GM12878 (cell line): ENCODE results near the gene CCM2.

Experiments used
- CTCF ChIP-seq, 3 experiments: IDR thresholded peaks in 2 of 3; conservative IDR thresholded peaks in 1 of 3; 2 replicates each; pipeline ENCODE4 v1.5.1; 2011; ENCODE audit warnings: low read depth in 3 of 3, low read length in 3 of 3, mild to moderate bottlenecking in 3 of 3, control low read depth in 2 of 3, moderate library complexity in 2 of 3, inconsistent platforms in 1 of 3, mixed read lengths in 1 of 3; ENCODE audit not compliant: control insufficient read depth in 2 of 3, insufficient read depth in 1 of 3; ENCODE audit errors: extremely low read depth in 1 of 3
- DPF2 ChIP-seq: fragments of 450-650 bp; IDR thresholded peaks from 2 replicates; pipeline ENCODE4 v1.6.1; 2017; ENCODE audit warnings: mild to moderate bottlenecking
- EED ChIP-seq: sonication (generic); IDR thresholded peaks from 2 replicates; pipeline ENCODE4 v1.6.1; 2016; ENCODE audit warnings: antibody characterized with exemption, low read depth
- PML ChIP-seq: IDR thresholded peaks from 2 replicates; pipeline ENCODE4 v1.6.1; 2012; ENCODE audit warnings: low read length, inconsistent platforms
- POLR2A ChIP-seq: IDR thresholded peaks from 2 replicates; pipeline ENCODE4 v1.6.1; 2011; ENCODE audit warnings: low read depth, mild to moderate bottlenecking, low read length
- RFX5 ChIP-seq: IDR thresholded peaks from 2 replicates; pipeline ENCODE4 v1.6.1; 2011; ENCODE audit warnings: low read depth, low read length, improper control_type of control experiment
- SMC3 ChIP-seq: IDR thresholded peaks from 2 replicates; pipeline ENCODE4 v1.6.1; 2011; ENCODE audit warnings: low read length, improper control_type of control experiment, borderline replicate concordance
- SRF ChIP-seq, 2 experiments: IDR thresholded peaks; 2 replicates each; pipeline ENCODE4 v1.6.1; 2011; ENCODE audit warnings: low read depth in 2 of 2, low read length in 2 of 2, mild to moderate bottlenecking in 1 of 2, moderate library complexity in 1 of 2
- SUZ12 ChIP-seq: fragments of 200-600 bp; sonication (generic); IDR thresholded peaks from one replicate; pipeline ENCODE4 v1.6.1; 2018; ENCODE audit warnings: antibody characterized with exemption, mild to moderate bottlenecking; ENCODE audit not compliant: unreplicated experiment
- TCF12 ChIP-seq: IDR thresholded peaks from 2 replicates; pipeline ENCODE4 v1.6.1; 2011; ENCODE audit warnings: low read depth, mild to moderate bottlenecking, low read length
- TCF7 ChIP-seq: IDR thresholded peaks from 2 replicates; pipeline ENCODE4 v1.6.1; 2014; ENCODE audit warnings: antibody characterized with exemption, borderline replicate concordance
- ZNF274 ChIP-seq: IDR thresholded peaks from one replicate; pipeline ENCODE4 v1.8.0; 2011; ENCODE audit not compliant: insufficient read length, insufficient read depth
- ZNF384 ChIP-seq: IDR thresholded peaks from 2 replicates; pipeline ENCODE4 v1.6.1; 2012; ENCODE audit warnings: low read depth, mild to moderate bottlenecking, low read length, improper control_type of control experiment, borderline replicate concordance

- TF ChIP-seq PML (no peak), SRF (IDR thresholded peaks at IDR 0.05; ENCODE audit: low read depth in 2 of 2, low read length in 2 of 2) (no peak), CTCF (IDR thresholded peaks at IDR 0.05 in 2 of 3, conservative IDR thresholded peaks at IDR 0.05 in 1 of 3; ENCODE audit: control insufficient read depth in 2 of 3, extremely low read depth in 1 of 3, insufficient read depth in 1 of 3, low read depth in 3 of 3, low read length in 3 of 3) (no peak), EED (no peak), RFX5 (no peak), POLR2A (no peak), SUZ12 (no peak), ZNF384 (no peak), DPF2 (no peak), ZNF274 (no peak), SMC3 (no peak), TCF7 (no peak), TCF12 (no peak)
These were observed 72.4 kb downstream of the CCM2 start for GRCh38 chr7:45072131-45073030.
